Activated CD4-positive, alpha-beta T cell treated with anti-CD3 and anti-CD28 coated beads, Interleukin-2, amount 10 ng/mL, durations not matched to agents 7 days and 5 days (primary cell): ENCODE data around the gene IFT74. TPM values are rescaled to one million over a fixed set of nuclear protein-coding genes. Genes with fewer than 3 reads are reported as not detected.

Source experiments
- CTCF ChIA-PET: fragments of 350-600 bp; sonication (Branson Sonifier 250); formaldehyde crosslinking; loops from one replicate; lab custom pipeline; 2021; ENCODE audit warnings: antibody characterized with exemption; lab: Charles Lee
- POLR2A ChIA-PET: fragments of 350-600 bp; sonication (Branson Sonifier 250); formaldehyde crosslinking; loops from one replicate; lab custom pipeline; 2021; ENCODE audit warnings: antibody characterized with exemption; lab: Charles Lee
- DNase-seq: peaks from one replicate; pipeline ENCODE4 v3.0.0-alpha.2; 2020
- H3K27ac Mint-ChIP-seq: one replicate; pipeline ENCODE4 v1.8.0; 2021; ENCODE audit warnings: mild to moderate bottlenecking, moderate library complexity, mixed read lengths
- H3K27me3 Mint-ChIP-seq: one replicate; pipeline ENCODE4 v1.8.0; 2021; ENCODE audit warnings: mixed read lengths
- H3K36me3 Mint-ChIP-seq: one replicate; pipeline ENCODE4 v1.8.0; 2021; ENCODE audit warnings: low read depth, mixed read lengths
- H3K4me1 Mint-ChIP-seq: one replicate; pipeline ENCODE4 v1.8.0; 2021; ENCODE audit warnings: mixed read lengths
- H3K4me3 Mint-ChIP-seq: one replicate; pipeline ENCODE4 v1.8.0; 2021; ENCODE audit warnings: mild to moderate bottlenecking, moderate library complexity, mixed read lengths
- H3K9me3 Mint-ChIP-seq: one replicate; pipeline ENCODE4 v1.8.0; 2021; ENCODE audit warnings: mixed read lengths
- total RNA-seq, 2 experiments: library from RNA; stranded (reverse); gene quantifications; one replicate each; pipeline ENCODE4 v1.2.3, GENCODE V29; 2021

Gene IFT74
- total RNA-seq, 2 experiments from 2014 or later = 7.2 to 7.7 TPM

DNA sequence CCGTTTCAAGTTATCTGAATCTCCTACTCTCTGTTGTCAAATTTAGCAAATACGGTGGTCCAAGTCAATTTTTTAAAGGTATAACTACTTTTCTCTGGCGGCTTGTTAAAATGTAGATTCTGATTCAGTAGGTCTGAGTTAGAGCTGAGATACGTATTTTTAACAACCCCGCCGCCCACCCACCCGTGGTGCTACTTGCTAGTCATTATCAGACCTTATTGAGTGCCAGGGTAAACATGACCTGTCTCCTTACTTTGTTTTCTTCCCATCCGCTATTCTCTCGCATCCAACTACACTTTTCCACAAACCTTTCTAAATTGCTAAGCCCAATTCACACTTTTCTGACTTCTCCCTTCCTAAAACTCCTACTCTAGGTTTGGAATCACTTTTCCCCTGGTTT lies 8.5 kb upstream of the IFT74 start:
- H3K9me3 Mint-ChIP-seq = no peaks in the 10 kb centered on the region
- peak overlapping the region; percentile 98 for H3K27ac Mint-ChIP-seq
- peak overlapping the region; percentile 84 for H3K4me3 Mint-ChIP-seq
- POLR2A ChIA-PET = interaction anchor here (2.5 kb wide), 1 partner anchor 8 kb away, joined by 9 read pairs; the partner anchor contains the start of gene IFT74
- peaks cover 39% of the 10 kb centered on the region for H3K4me1 Mint-ChIP-seq
- DNase-seq = no peak
- peaks cover 25% of the 10 kb centered on the region for H3K36me3 Mint-ChIP-seq
- CTCF ChIA-PET = interaction anchor here (0.9 to 1.3 kb wide), 4 partner anchors 10 to 54 kb away, joined by 3 to 4 read pairs (median 3); partner anchors contain the start of gene CAAP1
- H3K27me3 Mint-ChIP-seq = no peaks in the 10 kb centered on the region

DNA sequence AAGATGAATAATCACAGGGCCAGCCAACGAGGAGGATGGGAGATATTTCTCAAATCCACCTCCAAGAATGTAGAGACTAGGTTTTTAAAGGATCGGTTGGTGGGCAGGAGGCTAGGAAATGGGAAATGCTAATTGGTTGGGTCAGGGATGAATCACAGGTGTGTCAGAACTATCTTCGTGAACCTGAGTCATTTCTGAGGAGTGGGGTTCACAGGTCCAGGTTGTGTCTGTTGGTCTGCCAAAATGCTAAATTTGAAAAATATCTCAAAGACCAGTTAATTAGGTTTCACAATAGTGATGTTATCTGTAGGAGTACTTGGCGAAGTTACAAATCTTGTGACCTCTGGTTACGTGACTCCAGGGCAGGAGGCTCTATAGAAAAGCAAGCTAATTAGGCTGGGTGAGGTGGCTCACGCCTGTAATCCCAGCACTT lies 6.6 kb upstream of the IFT74 start:
- H3K4me3 Mint-ChIP-seq = no peak overlapping the region
- ChIA-PET CTCF (interaction anchor here (0.9 kb wide), 1 partner anchor 14 kb away, joined by 3 read pairs; no protein-coding TSS in a partner anchor), POLR2A (no interaction called here)
- no peaks in the 10 kb centered on the region for H3K27me3 Mint-ChIP-seq
- H3K36me3 Mint-ChIP-seq = peaks cover 8% of the 10 kb centered on the region
- H3K9me3 Mint-ChIP-seq = no peaks in the 10 kb centered on the region
- H3K27ac Mint-ChIP-seq = no peak overlapping the region
- peaks cover 33% of the 10 kb centered on the region for H3K4me1 Mint-ChIP-seq
- DNase-seq = no peak

DNA sequence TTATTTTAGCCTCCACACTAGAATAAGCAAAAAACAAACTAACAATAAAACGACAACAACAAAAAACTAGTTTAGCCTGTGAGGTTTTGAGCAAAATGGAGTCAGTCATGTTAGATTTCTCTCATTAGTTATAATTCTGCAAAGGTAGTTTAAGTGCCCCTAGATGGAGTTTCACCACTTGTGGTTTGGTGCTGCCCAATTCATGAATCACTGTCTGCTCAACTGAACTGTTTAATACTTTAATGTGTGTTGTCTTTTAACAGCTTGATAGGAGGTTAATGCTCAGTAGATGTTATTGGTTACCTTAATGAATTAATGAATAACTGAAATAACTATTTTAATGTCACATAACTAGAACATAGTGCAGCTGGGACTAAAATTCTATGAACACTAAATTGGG lies 5.7 kb upstream of the IFT74 start:
- no peak overlapping the region for H3K27ac Mint-ChIP-seq
- peaks cover 33% of the 10 kb centered on the region for H3K4me1 Mint-ChIP-seq
- CTCF ChIA-PET = no interaction called here

DNA sequence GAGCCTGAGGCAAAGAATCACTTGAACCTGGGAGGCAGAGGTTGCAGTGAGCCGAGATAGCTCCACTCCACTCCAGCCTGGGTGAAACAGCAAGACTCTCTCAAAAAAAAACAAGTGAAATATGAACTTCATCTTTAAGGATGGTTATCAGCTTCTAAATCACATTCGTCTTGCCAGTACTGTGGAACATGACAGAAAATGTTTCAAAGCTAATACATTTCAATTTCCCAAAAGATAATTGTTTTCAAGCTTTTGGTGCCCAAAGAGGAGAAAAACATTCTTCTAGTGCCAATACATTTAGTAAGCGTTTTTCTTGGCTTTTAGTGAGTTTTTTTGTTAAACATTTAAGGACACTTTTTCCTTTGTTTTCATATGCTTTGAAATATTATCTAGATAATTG lies 4.4 kb upstream of the IFT74 start:
- Mint-ChIP-seq H3K4me3 (no peak overlapping the region), H3K27me3 (no peaks in the 10 kb centered on the region), H3K9me3 (no peaks in the 10 kb centered on the region), H3K4me1 (peaks cover 36% of the 10 kb centered on the region), H3K27ac (no peak overlapping the region), H3K36me3 (no peaks in the 10 kb centered on the region)
- POLR2A ChIA-PET = interaction anchor here (0.6 kb wide), 1 partner anchor 412 kb away, joined by 8 read pairs; no protein-coding TSS in a partner anchor
- no peak for DNase-seq
- CTCF ChIA-PET = interaction anchor here (1.5 kb wide), 1 partner anchor 24 kb away, joined by 3 read pairs; no protein-coding TSS in a partner anchor

More for the DNA sequence above, 5.7 kb upstream of the IFT74 start:
- Mint-ChIP-seq H3K4me3 (no peak overlapping the region), H3K27me3 (no peaks in the 10 kb centered on the region), H3K9me3 (no peaks in the 10 kb centered on the region), H3K36me3 (peaks cover 4% of the 10 kb centered on the region)
- POLR2A ChIA-PET = no interaction called here
- DNase-seq = no peak

DNA sequence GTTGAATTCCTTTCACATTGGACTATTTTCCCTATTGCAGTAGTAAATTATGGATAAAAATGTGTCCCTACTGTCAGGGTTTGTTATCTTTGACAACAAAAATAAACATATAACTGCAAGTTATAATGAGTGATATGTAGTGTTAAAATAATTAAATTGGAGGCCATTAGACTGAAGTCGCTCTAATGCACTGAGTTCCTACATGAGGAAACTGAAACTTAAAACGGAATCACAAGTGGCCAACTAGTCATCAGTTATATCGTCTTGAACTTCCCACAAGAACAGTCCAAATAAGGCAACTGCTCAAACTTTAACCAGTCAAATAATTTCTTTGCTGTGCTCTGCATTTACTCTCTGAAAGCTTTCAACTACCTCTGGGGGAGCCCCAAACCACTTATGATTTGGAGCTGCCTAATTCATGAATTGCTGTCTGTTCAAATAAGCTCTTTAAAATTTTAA lies 2.1 kb upstream of the IFT74 start:
- Mint-ChIP-seq H3K36me3 (no peaks in the 10 kb centered on the region), H3K4me3 (no peak overlapping the region), H3K9me3 (no peaks in the 10 kb centered on the region), H3K27me3 (no peaks in the 10 kb centered on the region), H3K4me1 (peaks cover 38% of the 10 kb centered on the region), H3K27ac (peak overlapping the region; percentile 79)
- DNase-seq = no peak
- POLR2A ChIA-PET = no interaction called here
- CTCF ChIA-PET = interaction anchor here (1.1 kb wide), 1 partner anchor 51 kb away, joined by 3 read pairs; no protein-coding TSS in a partner anchor

DNA sequence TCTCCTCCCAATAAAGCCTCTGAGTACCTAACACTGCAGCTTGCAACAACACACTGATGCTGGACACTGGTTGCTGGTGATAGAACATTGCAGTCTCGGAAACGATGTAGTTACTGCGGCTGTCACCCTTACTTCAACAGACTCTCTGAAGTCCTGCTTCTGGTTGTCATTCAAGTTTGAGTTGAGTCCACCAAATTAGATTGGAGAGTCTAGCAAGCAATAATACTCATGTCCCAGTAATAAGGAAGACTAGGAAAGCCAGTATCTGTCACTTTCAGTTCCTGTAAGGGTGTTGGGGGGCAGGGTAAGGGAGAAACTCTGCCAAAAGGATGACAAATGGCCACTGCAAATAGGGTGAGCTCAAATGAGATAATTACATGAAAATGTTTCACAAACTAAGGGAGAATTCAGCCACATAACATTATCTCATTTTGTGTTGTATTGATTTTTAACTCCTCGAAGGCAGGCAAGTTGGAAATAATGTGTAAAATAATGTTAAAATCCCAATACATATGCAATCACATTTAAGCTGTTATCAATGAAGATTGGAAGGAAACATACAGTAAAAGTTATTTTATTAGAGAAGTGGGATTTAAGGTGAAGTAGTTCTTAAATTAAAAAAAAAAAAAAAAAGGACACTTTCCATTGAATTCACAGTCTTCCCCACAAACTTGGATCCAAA lies 849 bp upstream of the IFT74 start:
- Mint-ChIP-seq H3K9me3 (no peaks in the 10 kb centered on the region), H3K36me3 (no peaks in the 10 kb centered on the region), H3K27me3 (no peaks in the 10 kb centered on the region), H3K4me3 (peak overlapping the region; percentile 87), H3K27ac (peak overlapping the region; percentile 94), H3K4me1 (peaks cover 38% of the 10 kb centered on the region)
- DNase-seq = no peak
- ChIA-PET CTCF (interaction anchor here (0.6 to 1.4 kb wide), 4 partner anchors 26 to 588 kb away, joined by 3 to 4 read pairs (median 3); no protein-coding TSS in a partner anchor), POLR2A (interaction anchor here (1.7 kb wide), 1 partner anchor 8 kb away, joined by 9 read pairs; the partner anchor contains the start of gene PLAA)

DNA sequence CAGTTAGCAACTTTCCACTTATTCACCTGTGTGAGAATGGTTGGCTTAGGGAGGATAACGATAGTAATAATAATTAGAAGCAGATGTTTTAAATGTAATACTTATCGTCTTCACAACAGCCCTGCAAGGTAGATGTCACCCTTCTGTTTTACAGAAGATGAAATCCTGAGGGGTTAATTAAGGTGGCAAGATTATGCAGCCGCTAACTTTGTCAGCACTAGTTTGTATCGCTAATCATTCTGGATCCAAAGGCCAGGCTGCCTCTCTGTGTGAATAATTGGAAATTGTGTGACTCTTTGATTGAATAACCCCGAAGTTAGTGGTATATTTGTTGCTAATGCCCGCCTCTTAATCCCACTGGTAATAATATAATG lies 635 bp downstream of the IFT74 start:
- DNase-seq = no peak
- ChIA-PET POLR2A (no interaction called here), CTCF (no interaction called here)
- Mint-ChIP-seq H3K27ac (peak overlapping the region; percentile 94), H3K36me3 (peaks cover 3% of the 10 kb centered on the region), H3K4me1 (peaks cover 41% of the 10 kb centered on the region), H3K4me3 (peak overlapping the region; percentile 87), H3K9me3 (no peaks in the 10 kb centered on the region), H3K27me3 (no peaks in the 10 kb centered on the region)

DNA sequence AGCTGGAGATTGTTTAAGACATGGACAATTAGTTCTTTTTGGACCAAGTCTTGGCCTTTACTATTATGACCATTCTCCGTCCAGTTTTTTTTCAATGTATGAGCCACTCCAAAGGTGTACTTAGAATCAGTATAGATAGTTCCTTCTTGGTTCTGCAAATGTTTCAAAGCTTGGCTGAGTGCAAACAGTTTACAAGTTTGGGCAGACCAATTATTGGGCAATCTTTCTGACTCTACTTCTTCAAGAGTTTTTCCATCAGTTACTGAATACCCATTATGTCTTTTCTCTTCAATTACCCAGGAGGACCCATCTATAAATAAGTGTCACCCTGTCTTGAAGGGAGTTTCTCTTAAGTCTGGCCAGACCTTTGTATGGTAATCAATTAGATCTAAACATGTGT lies 15.5 kb downstream of the IFT74 start:
- DNase-seq = no peak
- H3K4me1 Mint-ChIP-seq = no peaks in the 10 kb centered on the region
- peaks cover 4% of the 10 kb centered on the region for H3K9me3 Mint-ChIP-seq
- ChIA-PET POLR2A (no interaction called here), CTCF (interaction anchor here (0.6 to 1.3 kb wide), 2 partner anchors 9 to 181 kb away, joined by 4 to 5 read pairs; no protein-coding TSS in a partner anchor)
- H3K27me3 Mint-ChIP-seq = no peaks in the 10 kb centered on the region
- no peak overlapping the region for H3K4me3 Mint-ChIP-seq
- no peak overlapping the region for H3K27ac Mint-ChIP-seq
- no peaks in the 10 kb centered on the region for H3K36me3 Mint-ChIP-seq

DNA sequence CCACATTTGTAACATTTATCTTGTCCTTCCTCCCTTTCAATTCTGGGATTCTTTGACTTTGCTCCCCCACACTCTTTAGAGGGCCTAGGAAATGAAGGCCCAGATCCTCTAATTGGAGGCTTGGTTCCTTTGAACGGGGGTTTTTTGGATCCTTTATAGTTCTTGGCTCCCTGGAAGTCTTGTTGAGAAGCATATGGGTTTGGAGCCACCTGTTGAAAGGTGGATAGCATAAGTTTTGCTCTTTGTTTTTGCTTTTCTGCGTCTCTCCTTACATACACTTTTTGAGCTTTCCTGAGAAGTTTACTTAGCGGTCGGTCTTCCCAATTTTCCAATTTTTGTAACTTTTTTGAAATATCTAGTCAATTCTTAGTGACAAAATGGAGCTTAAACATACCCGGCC lies 17.8 kb downstream of the IFT74 start:
- no peaks in the 10 kb centered on the region for H3K36me3 Mint-ChIP-seq
- CTCF ChIA-PET = no interaction called here

DNA sequence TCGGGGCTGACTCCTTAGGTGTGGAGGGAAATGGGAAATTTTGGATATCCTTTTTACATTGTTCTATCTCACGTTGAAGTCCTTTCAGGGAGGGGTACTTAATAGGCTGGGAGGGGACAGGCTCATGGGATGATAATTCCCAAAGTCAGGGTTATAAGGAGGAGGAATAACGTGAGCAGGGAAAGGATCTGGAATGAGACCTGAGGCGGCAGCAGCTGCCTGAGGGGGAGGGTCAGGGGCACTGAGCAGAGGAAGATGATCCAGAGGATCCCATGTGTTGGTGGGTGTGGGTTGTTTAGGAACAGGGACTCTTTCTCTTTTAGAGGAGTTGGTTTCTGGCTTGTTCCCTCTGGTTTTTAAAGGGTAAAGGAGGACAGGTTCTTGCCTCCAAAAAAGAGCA lies 18.7 kb downstream of the IFT74 start:
- DNase-seq = no peak
- Mint-ChIP-seq H3K36me3 (no peaks in the 10 kb centered on the region), H3K27me3 (no peaks in the 10 kb centered on the region), H3K27ac (no peak overlapping the region), H3K9me3 (no peaks in the 10 kb centered on the region), H3K4me1 (no peaks in the 10 kb centered on the region), H3K4me3 (no peak overlapping the region)
- ChIA-PET POLR2A (no interaction called here), CTCF (interaction anchor here (1.0 to 1.3 kb wide), 2 partner anchors 23 to 27 kb away, joined by 3 read pairs; no protein-coding TSS in a partner anchor)

More for the DNA sequence above, 17.8 kb downstream of the IFT74 start:
- Mint-ChIP-seq H3K27ac (no peak overlapping the region), H3K4me1 (no peaks in the 10 kb centered on the region), H3K27me3 (no peaks in the 10 kb centered on the region), H3K4me3 (no peak overlapping the region), H3K9me3 (peaks cover 2% of the 10 kb centered on the region)
- POLR2A ChIA-PET = no interaction called here
- no peak for DNase-seq

DNA sequence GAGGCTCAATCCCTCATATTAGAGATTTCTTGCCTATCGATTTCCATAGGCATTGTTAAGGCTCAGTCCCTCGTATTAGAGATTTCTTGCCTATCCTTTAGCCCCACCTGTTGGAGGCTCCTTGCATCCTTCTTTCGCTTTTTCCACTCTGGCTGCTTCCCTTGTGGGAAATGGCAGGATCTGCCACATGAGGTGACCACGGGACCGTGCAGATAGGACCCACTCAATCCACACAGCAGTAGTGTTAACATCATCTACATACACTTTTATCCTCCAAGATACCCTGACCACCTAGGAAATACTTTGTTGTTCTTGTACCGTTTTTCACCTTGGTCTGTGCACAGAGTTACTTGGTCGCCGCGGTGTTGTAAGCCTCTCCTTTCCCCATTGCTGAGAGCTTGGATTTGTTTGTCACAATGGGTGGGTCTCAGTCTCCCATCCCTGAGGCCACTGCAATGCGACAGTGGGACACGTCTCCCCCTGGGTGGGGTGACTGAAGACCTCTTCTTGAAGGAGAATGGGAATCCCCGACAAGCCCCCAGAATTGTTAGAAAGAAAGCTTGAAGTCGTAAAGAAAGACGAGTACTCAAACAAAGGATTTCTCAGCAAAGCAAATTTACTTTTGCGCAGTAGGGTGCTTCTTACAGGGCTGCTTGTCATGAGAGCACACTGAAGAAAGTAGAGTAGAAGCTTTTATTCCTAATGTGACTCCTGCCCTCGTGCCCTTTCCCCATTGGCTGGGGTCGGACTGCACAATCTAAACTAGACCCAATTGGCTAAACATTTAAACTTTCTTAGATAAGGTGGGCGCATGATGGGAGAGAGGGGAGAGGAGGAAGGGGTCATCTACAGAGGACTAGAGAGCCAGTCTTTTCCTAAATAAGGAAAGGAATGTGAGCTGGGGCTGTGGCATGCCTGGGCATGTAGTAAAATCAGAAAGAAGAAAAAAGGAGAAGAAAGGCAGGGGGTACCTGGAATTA lies 19.8 kb downstream of the IFT74 start:
- ChIA-PET POLR2A (no interaction called here), CTCF (interaction anchor here (0.9 to 1.3 kb wide), 3 partner anchors 9 to 28 kb away, joined by 3 read pairs; no protein-coding TSS in a partner anchor)
- no peak overlapping the region for H3K4me3 Mint-ChIP-seq
- H3K4me1 Mint-ChIP-seq = no peaks in the 10 kb centered on the region
- H3K27ac Mint-ChIP-seq = no peak overlapping the region
- no peaks in the 10 kb centered on the region for H3K27me3 Mint-ChIP-seq
- H3K9me3 Mint-ChIP-seq = no peaks in the 10 kb centered on the region
- peak; percentile 18 for DNase-seq
- no peaks in the 10 kb centered on the region for H3K36me3 Mint-ChIP-seq

DNA sequence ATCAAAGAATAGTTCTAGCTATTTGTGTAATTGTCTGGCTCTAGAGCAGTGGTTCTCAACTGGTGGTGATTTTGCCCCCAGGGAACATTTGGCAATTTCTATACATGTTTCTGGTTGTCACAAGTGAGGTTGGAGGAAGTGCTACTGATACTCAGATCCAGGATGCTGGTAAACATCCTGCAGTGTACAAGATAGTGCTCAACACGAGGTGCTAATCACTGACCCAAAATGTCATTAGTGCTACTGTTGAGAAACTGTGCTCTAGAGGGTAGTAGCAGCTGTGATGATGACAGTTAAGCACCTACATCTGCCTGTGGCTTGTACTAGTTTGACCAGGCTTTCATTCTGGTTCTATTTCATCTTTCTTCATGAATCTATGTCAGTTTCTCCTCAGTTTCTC lies 27.1 kb downstream of the IFT74 start:
- DNase-seq = no peak
- CTCF ChIA-PET = interaction anchor here (0.6 kb wide), 1 partner anchor 64 kb away, joined by 3 read pairs; no protein-coding TSS in a partner anchor
- POLR2A ChIA-PET = no interaction called here
- Mint-ChIP-seq H3K9me3 (no peaks in the 10 kb centered on the region), H3K27ac (no peak overlapping the region), H3K27me3 (no peaks in the 10 kb centered on the region), H3K36me3 (peaks cover 8% of the 10 kb centered on the region), H3K4me3 (no peak overlapping the region), H3K4me1 (no peaks in the 10 kb centered on the region)
